Sigmoid colon (tissue), 4 donors: Measurements from ENCODE around the gene ARHGEF10L.

Experiments
- CTCF ChIP-seq, 4 experiments: fragments of 450-650 bp in 3 of 4; fragments of 200-600 bp in 1 of 4; IDR thresholded peaks; one replicate each; pipeline ENCODE4 v1.5.1; 2016 to 2019; ENCODE audit warnings: antibody characterized with exemption in 4 of 4, mild to moderate bottlenecking in 3 of 4, moderate library complexity in 2 of 4
- POLR2AphosphoS5 ChIP-seq, 4 donors: sonication (generic); formaldehyde crosslinking; IDR thresholded peaks; one replicate each; pipeline ENCODE4 v1.6.1; 2017; ENCODE audit warnings: antibody characterized with exemption in 4 of 4

GRCh38 chr1:17622823-17623222 lies 83.3 kb downstream of the ARHGEF10L start:
- no peak for TF ChIP-seq POLR2AphosphoS5 (IDR thresholded peaks at IDR 0.05)
- no peak for TF ChIP-seq CTCF (IDR thresholded peaks at IDR 0.05)
